Neural cell (in vitro differentiated cells): Measurements from ENCODE around the gene CYRIA. TPM values are rescaled to one million over a fixed set of nuclear protein-coding genes. Genes with fewer than 3 reads are reported as not detected.
A peak's percentile ranks its signal among the peaks of the same experiment; 100 is the strongest.

Experiments
- H2AFZ ChIP-seq: fragments of 200-600, 300-800 bp; sonication (generic), shearing (Covaris generic); 2 replicates; pipeline ENCODE4 v1.6.0; 2014; ENCODE audit warnings: low read depth, mild to moderate bottlenecking, antibody characterized with exemption, low read length, moderate library complexity
- H3F3A ChIP-seq: fragments of 200-600 bp; shearing (Covaris generic); 2 replicates; pipeline ENCODE4 v1.6.1; 2016; ENCODE audit warnings: mild to moderate bottlenecking, moderate library complexity, mixed read lengths, antibody characterized with exemption, low read length; ENCODE audit not compliant: insufficient read depth, poor library complexity, severe bottlenecking
- H3K27ac ChIP-seq: fragments of 200-600, 300-800 bp; sonication (generic), shearing (Covaris generic); 2 replicates; pipeline ENCODE4 v1.5.1; 2014; ENCODE audit warnings: mild to moderate bottlenecking, low read length, moderate library complexity
- H3K27me3 ChIP-seq: fragments of 300-800, 200-600 bp; sonication (generic), shearing (Covaris generic); 2 replicates; pipeline ENCODE4 v1.6.0; 2014; ENCODE audit warnings: mild to moderate bottlenecking, low read depth, low read length, moderate library complexity; ENCODE audit not compliant: insufficient read depth
- H3K36me3 ChIP-seq: fragments of 300-800, 200-600 bp; sonication (generic), shearing (Covaris generic); 2 replicates; pipeline ENCODE4 v1.5.1; 2014; ENCODE audit warnings: mild to moderate bottlenecking, antibody characterized with exemption, low read length, moderate library complexity; ENCODE audit not compliant: insufficient read depth
- H3K4me2 ChIP-seq: fragments of 300-800, 200-600 bp; sonication (generic), shearing (Covaris generic); 2 replicates; pipeline ENCODE4 v1.6.0; 2014; ENCODE audit warnings: mild to moderate bottlenecking, low read length
- H3K4me3 ChIP-seq: fragments of 300-800, 200-600 bp; sonication (generic), shearing (Covaris generic); 2 replicates; pipeline ENCODE4 v1.5.1; 2014; ENCODE audit warnings: mild to moderate bottlenecking, low read length, moderate library complexity
- H3K79me2 ChIP-seq: fragments of 200-600 bp; shearing (Covaris generic); replicated peaks from 2 replicates; pipeline ENCODE4 v1.6.0; 2014; ENCODE audit warnings: mild to moderate bottlenecking, low read length, moderate library complexity; ENCODE audit not compliant: insufficient read depth
- H3K9ac ChIP-seq: fragments of 300-800, 200-600 bp; sonication (generic), shearing (Covaris generic); 2 replicates; pipeline ENCODE4 v1.6.1; 2016; ENCODE audit warnings: mild to moderate bottlenecking, low read length, mixed read lengths
- H3K9me2 ChIP-seq: fragments of 200-600 bp; shearing (Covaris generic); 2 replicates; pipeline ENCODE4 v1.6.1; 2016; ENCODE audit warnings: mild to moderate bottlenecking, low read length, mixed read lengths; ENCODE audit not compliant: insufficient read depth
- H3K9me3 ChIP-seq: fragments of 200-600, 300-800 bp; sonication (generic), shearing (Covaris generic); 2 replicates; pipeline ENCODE4 v1.6.1; 2016; ENCODE audit warnings: mild to moderate bottlenecking, mixed run types, low read length, moderate library complexity, mixed read lengths
- H4K20me1 ChIP-seq: fragments of 200-600 bp; shearing (Covaris generic); 2 replicates; pipeline ENCODE4 v1.6.1; 2016; ENCODE audit warnings: mild to moderate bottlenecking, mixed run types; ENCODE audit not compliant: insufficient read depth
- EP300 ChIP-seq: fragments of 450-650 bp; conservative IDR thresholded peaks from 2 replicates; pipeline ENCODE4 v1.6.1; 2014; ENCODE audit warnings: antibody characterized with exemption, mild to moderate bottlenecking, moderate library complexity; ENCODE audit not compliant: poor library complexity, severe bottlenecking
- EZH2 ChIP-seq: fragments of 200-600, 300-800 bp; shearing (Covaris generic), sonication (generic); IDR thresholded peaks from 2 replicates; pipeline ENCODE4 v1.6.1; 2014; ENCODE audit warnings: antibody characterized with exemption, low read length, borderline replicate concordance, mild to moderate bottlenecking; ENCODE audit not compliant: insufficient read depth, poor library complexity, severe bottlenecking
- MXI1 ChIP-seq: fragments of 450-650 bp; conservative IDR thresholded peaks from 2 replicates; pipeline ENCODE4 v1.6.1; 2014; ENCODE audit warnings: antibody characterized with exemption, mild to moderate bottlenecking; ENCODE audit not compliant: poor library complexity, severe bottlenecking
- POLR2AphosphoS5 ChIP-seq: IDR thresholded peaks from 2 replicates; pipeline ENCODE4 v1.6.1; 2012
- RAD21 ChIP-seq: fragments of 450-650 bp; conservative IDR thresholded peaks from 2 replicates; pipeline ENCODE4 v1.6.1; 2014; ENCODE audit warnings: antibody characterized with exemption, mild to moderate bottlenecking, moderate library complexity
- SMC3 ChIP-seq: fragments of 450-650 bp; conservative IDR thresholded peaks from 2 replicates; pipeline ENCODE4 v1.6.1; 2014; ENCODE audit warnings: antibody characterized with exemption, mild to moderate bottlenecking, moderate library complexity; ENCODE audit not compliant: poor library complexity
- TAF1 ChIP-seq: IDR thresholded peaks from 2 replicates; pipeline ENCODE4 v1.6.1; 2012; ENCODE audit warnings: low read depth
- polyA plus RNA-seq: library from polyadenylated mRNA; depleted of rRNA; stranded (reverse); fragments of >200 nt; gene quantifications from 2 replicates; pipeline ENCODE4 v1.2.3, GENCODE V29; 2014
- TF ChIP-seq, protein P1 (sequence below): fragments of 450-650 bp; IDR thresholded peaks from 2 replicates; pipeline ENCODE4 v1.5.1; 2014; ENCODE audit warnings: antibody characterized with exemption, mild to moderate bottlenecking, moderate library complexity; ENCODE audit not compliant: poor library complexity, severe bottlenecking
- TF ChIP-seq, protein P2 (sequence below): IDR thresholded peaks from 2 replicates; pipeline ENCODE4 v1.6.1; 2012; ENCODE audit warnings: borderline replicate concordance

Gene CYRIA
- polyA plus RNA-seq, 1 donor from 2014 or later: 67.0 TPM

DNA sequence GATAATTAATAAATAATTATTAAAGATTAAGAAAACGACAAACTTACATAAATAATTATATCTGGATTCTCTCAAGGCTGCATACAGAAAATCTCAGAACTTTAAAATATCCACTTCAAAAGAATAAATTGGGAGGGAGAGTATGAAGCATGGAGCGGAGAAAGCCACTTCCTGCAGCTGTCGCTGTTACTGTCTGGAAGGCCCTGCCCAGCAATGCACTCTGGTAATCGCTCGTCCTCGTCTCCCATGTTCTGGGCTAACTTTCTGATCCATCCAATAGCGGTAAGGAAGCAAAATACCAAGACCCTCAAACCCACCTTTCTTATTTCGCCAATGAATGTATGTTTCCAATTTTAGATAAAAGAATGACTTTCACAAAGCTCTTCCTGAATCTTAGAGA lies 26.7 kb downstream of the CYRIA start:
- H3K4me2 ChIP-seq: peak overlapping the region; percentile 37
- H3K9me2 ChIP-seq: no peaks in the 10 kb centered on the region
- peaks cover 6% of the 10 kb centered on the region for H3F3A ChIP-seq
- H3K9ac ChIP-seq: peak overlapping the region; percentile 39
- no peaks in the 10 kb centered on the region for H4K20me1 ChIP-seq
- peak overlapping the region; percentile 16 for H3K4me3 ChIP-seq
- TF ChIP-seq EP300: no peak
- TF ChIP-seq, protein P1, sequence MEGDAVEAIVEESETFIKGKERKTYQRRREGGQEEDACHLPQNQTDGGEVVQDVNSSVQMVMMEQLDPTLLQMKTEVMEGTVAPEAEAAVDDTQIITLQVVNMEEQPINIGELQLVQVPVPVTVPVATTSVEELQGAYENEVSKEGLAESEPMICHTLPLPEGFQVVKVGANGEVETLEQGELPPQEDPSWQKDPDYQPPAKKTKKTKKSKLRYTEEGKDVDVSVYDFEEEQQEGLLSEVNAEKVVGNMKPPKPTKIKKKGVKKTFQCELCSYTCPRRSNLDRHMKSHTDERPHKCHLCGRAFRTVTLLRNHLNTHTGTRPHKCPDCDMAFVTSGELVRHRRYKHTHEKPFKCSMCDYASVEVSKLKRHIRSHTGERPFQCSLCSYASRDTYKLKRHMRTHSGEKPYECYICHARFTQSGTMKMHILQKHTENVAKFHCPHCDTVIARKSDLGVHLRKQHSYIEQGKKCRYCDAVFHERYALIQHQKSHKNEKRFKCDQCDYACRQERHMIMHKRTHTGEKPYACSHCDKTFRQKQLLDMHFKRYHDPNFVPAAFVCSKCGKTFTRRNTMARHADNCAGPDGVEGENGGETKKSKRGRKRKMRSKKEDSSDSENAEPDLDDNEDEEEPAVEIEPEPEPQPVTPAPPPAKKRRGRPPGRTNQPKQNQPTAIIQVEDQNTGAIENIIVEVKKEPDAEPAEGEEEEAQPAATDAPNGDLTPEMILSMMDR: no peak
- H3K9me3 ChIP-seq: no peaks in the 10 kb centered on the region
- no peaks in the 10 kb centered on the region for H3K27me3 ChIP-seq
- H2AFZ ChIP-seq: no peak overlapping the region
- H3K79me2 ChIP-seq: peaks cover 3% of the 10 kb centered on the region
- no peaks in the 10 kb centered on the region for H3K36me3 ChIP-seq
- H3K27ac ChIP-seq: peak overlapping the region; percentile 76

DNA sequence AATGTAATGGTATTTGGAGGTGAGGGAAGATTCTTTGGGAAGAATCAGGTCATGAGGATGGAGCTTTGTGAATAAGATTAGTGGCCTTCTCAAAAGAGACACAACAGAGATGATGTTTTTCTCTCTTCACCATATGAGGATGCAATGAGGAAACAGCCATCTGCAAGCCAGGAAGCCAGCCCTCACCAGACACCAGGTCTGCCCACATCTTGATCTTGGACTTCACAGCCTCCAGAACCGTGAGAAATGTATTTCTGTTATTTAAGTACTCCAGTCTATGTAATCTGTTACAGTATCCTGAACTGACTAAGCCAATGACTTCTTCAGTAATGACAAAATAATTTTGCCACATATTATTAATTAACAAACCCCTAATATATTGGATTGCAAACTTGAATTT lies 28.3 kb downstream of the CYRIA start:
- no peaks in the 10 kb centered on the region for H3K9me2 ChIP-seq
- H3F3A ChIP-seq: peaks cover 6% of the 10 kb centered on the region
- H4K20me1 ChIP-seq: no peaks in the 10 kb centered on the region
- H3K79me2 ChIP-seq: no peaks in the 10 kb centered on the region
- H3K27me3 ChIP-seq: no peaks in the 10 kb centered on the region
- no peaks in the 10 kb centered on the region for H3K9me3 ChIP-seq
- H3K9ac ChIP-seq: no peak overlapping the region
- no peak overlapping the region for H3K4me3 ChIP-seq
- no peak overlapping the region for H2AFZ ChIP-seq
- H3K27ac ChIP-seq: no peak overlapping the region
- no peak overlapping the region for H3K4me2 ChIP-seq
- TF ChIP-seq POLR2AphosphoS5 (no peak), EZH2 (no peak), RAD21 (no peak), SMC3 (no peak), TAF1 (no peak), MXI1 (no peak), EP300 (no peak)
- TF ChIP-seq, protein P2, sequence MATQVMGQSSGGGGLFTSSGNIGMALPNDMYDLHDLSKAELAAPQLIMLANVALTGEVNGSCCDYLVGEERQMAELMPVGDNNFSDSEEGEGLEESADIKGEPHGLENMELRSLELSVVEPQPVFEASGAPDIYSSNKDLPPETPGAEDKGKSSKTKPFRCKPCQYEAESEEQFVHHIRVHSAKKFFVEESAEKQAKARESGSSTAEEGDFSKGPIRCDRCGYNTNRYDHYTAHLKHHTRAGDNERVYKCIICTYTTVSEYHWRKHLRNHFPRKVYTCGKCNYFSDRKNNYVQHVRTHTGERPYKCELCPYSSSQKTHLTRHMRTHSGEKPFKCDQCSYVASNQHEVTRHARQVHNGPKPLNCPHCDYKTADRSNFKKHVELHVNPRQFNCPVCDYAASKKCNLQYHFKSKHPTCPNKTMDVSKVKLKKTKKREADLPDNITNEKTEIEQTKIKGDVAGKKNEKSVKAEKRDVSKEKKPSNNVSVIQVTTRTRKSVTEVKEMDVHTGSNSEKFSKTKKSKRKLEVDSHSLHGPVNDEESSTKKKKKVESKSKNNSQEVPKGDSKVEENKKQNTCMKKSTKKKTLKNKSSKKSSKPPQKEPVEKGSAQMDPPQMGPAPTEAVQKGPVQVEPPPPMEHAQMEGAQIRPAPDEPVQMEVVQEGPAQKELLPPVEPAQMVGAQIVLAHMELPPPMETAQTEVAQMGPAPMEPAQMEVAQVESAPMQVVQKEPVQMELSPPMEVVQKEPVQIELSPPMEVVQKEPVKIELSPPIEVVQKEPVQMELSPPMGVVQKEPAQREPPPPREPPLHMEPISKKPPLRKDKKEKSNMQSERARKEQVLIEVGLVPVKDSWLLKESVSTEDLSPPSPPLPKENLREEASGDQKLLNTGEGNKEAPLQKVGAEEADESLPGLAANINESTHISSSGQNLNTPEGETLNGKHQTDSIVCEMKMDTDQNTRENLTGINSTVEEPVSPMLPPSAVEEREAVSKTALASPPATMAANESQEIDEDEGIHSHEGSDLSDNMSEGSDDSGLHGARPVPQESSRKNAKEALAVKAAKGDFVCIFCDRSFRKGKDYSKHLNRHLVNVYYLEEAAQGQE: no peak
- TF ChIP-seq, protein P1: no peak
- H3K36me3 ChIP-seq: no peaks in the 10 kb centered on the region
